ENCODE results near the gene THSD7B. TPM values are rescaled to one million over a fixed set of nuclear protein-coding genes. Genes with fewer than 3 reads are reported as not detected.

The THSD7B gene
- polyA plus RNA-seq, 2 of the 4 experiments (the other 2 are of a cell fraction): not detected

- no peak for TF ChIP-seq USF2 (IDR thresholded peaks at IDR 0.05)
These were observed 389.6 kb downstream of the THSD7B start (continued) for GRCh38 chr2:137154946-137155345.

- Histone ChIP-seq H3K4me1 (no peaks in the 10 kb centered on the region), H3K4me2 (no peak overlapping the region), H3K27ac (no peak overlapping the region), H3K4me3 (no peak overlapping the region), H3K9me3 (no peaks in the 10 kb centered on the region)
- DNase-seq (ENCODE audit: low read depth in 1 of 2, low spot score in 1 of 2): no peak
- FAIRE-seq: no peak
- CTCF ChIA-PET: interaction anchor here (0.5 kb wide), 1 partner anchor 669 kb away, joined by 3 read pairs; no protein-coding TSS in a partner anchor
- TF ChIP-seq SMC3 (IDR thresholded peaks at IDR 0.05): no peak
- TF ChIP-seq BCL3 (IDR thresholded peaks at IDR 0.05): no peak
- no peak for TF ChIP-seq NFE2L2 (conservative IDR thresholded peaks at IDR 0.05; ENCODE audit: low read length)
- TF ChIP-seq ZFP36 (IDR thresholded peaks at IDR 0.05; ENCODE audit: borderline replicate concordance, partially characterized antibody): no peak
- TF ChIP-seq ELK1 (IDR thresholded peaks at IDR 0.05; ENCODE audit: low read depth, low read length): no peak
- no peak for TF ChIP-seq HOXA7 (CRISPR knock-in tag; IDR thresholded peaks at IDR 0.05)
- TF ChIP-seq HMGXB4 (CRISPR knock-in tag; IDR thresholded peaks at IDR 0.05; ENCODE audit: borderline replicate concordance): no peak
- TF ChIP-seq FOSB (CRISPR knock-in tag; IDR thresholded peaks at IDR 0.05): no peak
- no peak for TF ChIP-seq NPAS2 (CRISPR knock-in tag; IDR thresholded peaks at IDR 0.05; ENCODE audit: borderline replicate concordance)
- TF ChIP-seq E2F6 (IDR thresholded peaks at IDR 0.05; ENCODE audit: borderline replicate concordance, low read depth): no peak
- TF ChIP-seq FOSL2 (IDR thresholded peaks at IDR 0.05): no peak
- no peak for TF ChIP-seq FOSL2 (CRISPR knock-in tag; IDR thresholded peaks at IDR 0.05)
- TF ChIP-seq CBX8 (IDR thresholded peaks at IDR 0.05): no peak
- TF ChIP-seq RCOR1 (IDR thresholded peaks at IDR 0.05; ENCODE audit: low read depth, low read length): no peak
- 15% methylated on average over 4 of the region's 4 CpGs for WGBS (ENCODE audit: missing lambda C conversion rate)
- POLR2A ChIA-PET: no interaction called here
- ATAC-seq: no peak
These were observed 390.2 kb downstream of the THSD7B start for GRCh38 chr2:137155356-137156104.

GRCh38 chr2:137156221-137156844, 391.0 kb downstream of the THSD7B start:
- no peak overlapping the region for H3K27ac ChIP-seq
- DNase-seq (ENCODE audit: low read depth in 1 of 2, low spot score in 1 of 2): no peak
- H3K4me1 ChIP-seq: no peaks in the 10 kb centered on the region
- TF ChIP-seq KDM1A (IDR thresholded peaks at IDR 0.05; ENCODE audit: low read depth) (no peak), CEBPB (IDR thresholded peaks at IDR 0.05) (no peak), CHD2 (IDR thresholded peaks at IDR 0.05; ENCODE audit: low read length, partially characterized antibody) (no peak), SREBF2 (IDR thresholded peaks at IDR 0.05) (no peak), BHLHE40 (IDR thresholded peaks at IDR 0.05; ENCODE audit: low read depth, low read length) (no peak), NPAS2 (CRISPR knock-in tag; IDR thresholded peaks at IDR 0.05; ENCODE audit: borderline replicate concordance) (no peak), CTCF (IDR thresholded peaks at IDR 0.05) (no peak), GATA3 (IDR thresholded peaks at IDR 0.05; ENCODE audit: borderline replicate concordance) (no peak), REST (IDR thresholded peaks at IDR 0.05) (no peak)
- no peak for FAIRE-seq
- CTCF ChIA-PET: interaction anchor here (0.5 kb wide), 1 partner anchor 670 kb away, joined by 3 read pairs; no protein-coding TSS in a partner anchor
- H3K9me3 ChIP-seq: no peaks in the 10 kb centered on the region
- H3K4me3 ChIP-seq: no peak overlapping the region
- H3K4me2 ChIP-seq: no peak overlapping the region
- POLR2A ChIA-PET: no interaction called here
- WGBS (ENCODE audit: missing lambda C conversion rate): 20% methylated on average over 2 of the region's 4 CpGs
- no peak for ATAC-seq
